SU-DHL-6 (cell line): ENCODE measurements around the gene ANP32B.

Experiments
- H2AFZ ChIP-seq: fragments of 200-600 bp; sonication (generic); 2 replicates; pipeline ENCODE4 v1.6.1; 2014; ENCODE audit warnings: low read depth, mild to moderate bottlenecking, moderate library complexity, mixed read lengths, antibody characterized with exemption, low read length; ENCODE audit not compliant: severe bottlenecking
- H3F3A ChIP-seq: fragments of 200-600 bp; shearing (Covaris generic); 2 replicates; pipeline ENCODE4 v1.6.0; 2016; ENCODE audit warnings: antibody characterized with exemption, mild to moderate bottlenecking; ENCODE audit not compliant: insufficient read depth
- H3K27ac ChIP-seq: fragments of 200-600 bp; sonication (generic); 2 replicates; pipeline ENCODE4 v1.5.1; 2016; ENCODE audit warnings: low read depth, mild to moderate bottlenecking, low read length, moderate library complexity, mixed read lengths
- H3K27me3 ChIP-seq: fragments of 200-600 bp; sonication (generic), shearing (Covaris generic); 2 replicates; pipeline ENCODE4 v1.6.0; 2014; ENCODE audit warnings: mild to moderate bottlenecking, low read length
- H3K36me3 ChIP-seq: fragments of 200-600 bp; sonication (generic); 2 replicates; pipeline ENCODE4 v1.6.1; 2014; ENCODE audit warnings: mild to moderate bottlenecking, low read length, mixed read lengths
- H3K4me2 ChIP-seq: fragments of 300-600, 200-600 bp; shearing (Covaris generic), sonication (generic); 2 replicates; pipeline ENCODE4 v1.6.0; 2014; ENCODE audit warnings: low read length, low read depth, mild to moderate bottlenecking; ENCODE audit not compliant: poor library complexity, severe bottlenecking
- H3K4me3 ChIP-seq: fragments of 200-600 bp; sonication (generic); 2 replicates; pipeline ENCODE4 v1.5.1; 2014; ENCODE audit warnings: antibody characterized with exemption, low read length, mild to moderate bottlenecking, mixed read lengths; ENCODE audit not compliant: insufficient read depth, poor library complexity, severe bottlenecking
- H3K79me2 ChIP-seq: fragments of 200-600 bp; sonication (generic); 2 replicates; pipeline ENCODE4 v1.6.1; 2014; ENCODE audit warnings: mild to moderate bottlenecking, low read length, moderate library complexity; ENCODE audit not compliant: insufficient read depth
- H3K9ac ChIP-seq: fragments of 200-600 bp; sonication (generic); 2 replicates; pipeline ENCODE4 v1.7.0; 2014; ENCODE audit warnings: mild to moderate bottlenecking, low read length
- H3K9me2 ChIP-seq: fragments of 200-600 bp; sonication (generic); replicated peaks from 2 replicates; pipeline ENCODE4 v1.6.1; 2014; ENCODE audit warnings: low read length; ENCODE audit not compliant: insufficient read depth
- H3K9me3 ChIP-seq: fragments of 200-600 bp; sonication (generic); 2 replicates; pipeline ENCODE4 v1.6.1; 2014; ENCODE audit warnings: low read length, mixed read lengths; ENCODE audit not compliant: insufficient read depth
- H4K20me1 ChIP-seq: fragments of 200-600 bp; sonication (generic); 2 replicates; pipeline ENCODE4 v1.6.1; 2014; ENCODE audit warnings: low read depth, mild to moderate bottlenecking, antibody characterized with exemption, low read length, moderate library complexity, mixed read lengths
- CTCF ChIP-seq: fragments of 200-600 bp; sonication (generic); IDR thresholded peaks from one replicate; pipeline ENCODE4 v1.5.1; 2017; ENCODE audit warnings: antibody characterized with exemption, mild to moderate bottlenecking, low read length, moderate library complexity; ENCODE audit not compliant: insufficient read depth, poor library complexity, severe bottlenecking
- EZH2phosphoT487 ChIP-seq: fragments of 200-600 bp; sonication (generic), shearing (Covaris generic); conservative IDR thresholded peaks from 2 replicates; pipeline ENCODE4 v1.6.1; 2018; ENCODE audit warnings: mild to moderate bottlenecking, antibody characterized with exemption, low read length, moderate library complexity, mixed read lengths

ANP32B gene

GRCh38 chr9:97961361-97961760 lies 21.8 kb upstream of the ANP32B start:
- H3K79me2 ChIP-seq = no peaks in the 10 kb centered on the region
- no peaks in the 10 kb centered on the region for H3K27me3 ChIP-seq
- TF ChIP-seq EZH2phosphoT487 (no peak), CTCF (no peak)
- H3K36me3 ChIP-seq = no peaks in the 10 kb centered on the region
- H3K4me2 ChIP-seq = no peak overlapping the region
- H2AFZ ChIP-seq = no peak overlapping the region
- H4K20me1 ChIP-seq = no peaks in the 10 kb centered on the region
- no peak overlapping the region for H3K9ac ChIP-seq
- H3K9me2 ChIP-seq = no peaks in the 10 kb centered on the region
- no peaks in the 10 kb centered on the region for H3F3A ChIP-seq
- H3K4me3 ChIP-seq = no peak overlapping the region
- H3K9me3 ChIP-seq = no peaks in the 10 kb centered on the region
- no peak overlapping the region for H3K27ac ChIP-seq

- no peaks in the 10 kb centered on the region for H3F3A ChIP-seq
- H2AFZ ChIP-seq = no peak overlapping the region
- H3K27me3 ChIP-seq = no peaks in the 10 kb centered on the region
- H3K9me3 ChIP-seq = no peaks in the 10 kb centered on the region
- H3K9me2 ChIP-seq = no peaks in the 10 kb centered on the region
- no peak overlapping the region for H3K9ac ChIP-seq
- no peak overlapping the region for H3K4me2 ChIP-seq
- H3K36me3 ChIP-seq = no peaks in the 10 kb centered on the region
- TF ChIP-seq EZH2phosphoT487 = no peak
- TF ChIP-seq CTCF = no peak
- no peaks in the 10 kb centered on the region for H3K79me2 ChIP-seq
- no peak overlapping the region for H3K4me3 ChIP-seq
- H3K27ac ChIP-seq = no peak overlapping the region
- no peaks in the 10 kb centered on the region for H4K20me1 ChIP-seq
Observed at GRCh38 chr9:97962136-97962535, 21.0 kb upstream of the ANP32B start.

- TF ChIP-seq CTCF (no peak), EZH2phosphoT487 (no peak)
- no peaks in the 10 kb centered on the region for H3K9me2 ChIP-seq
- H3K4me3 ChIP-seq = no peak overlapping the region
- H3K9ac ChIP-seq = no peak overlapping the region
- no peaks in the 10 kb centered on the region for H3K79me2 ChIP-seq
- no peaks in the 10 kb centered on the region for H3K9me3 ChIP-seq
- no peak overlapping the region for H3K4me2 ChIP-seq
- H2AFZ ChIP-seq = no peak overlapping the region
- H4K20me1 ChIP-seq = no peaks in the 10 kb centered on the region
- no peaks in the 10 kb centered on the region for H3F3A ChIP-seq
- H3K36me3 ChIP-seq = no peaks in the 10 kb centered on the region
- H3K27me3 ChIP-seq = no peaks in the 10 kb centered on the region
- no peak overlapping the region for H3K27ac ChIP-seq
Observed at GRCh38 chr9:97962575-97962974, 20.6 kb upstream of the ANP32B start.
